HCT116 (cell line): ENCODE measurements around the gene KIAA0319L. TPM values are rescaled to one million over a fixed set of nuclear protein-coding genes. Genes with fewer than 3 reads are reported as not detected.

Experiments
- ATAC-seq: fragments of 200-7000 bp; cut with Tn5 transposase; 2 replicates; pipeline ENCODE4 v1.9.1; 2020; ENCODE audit warnings: mild to moderate bottlenecking, moderate library complexity
- BruUV-seq: library from RNA; stranded (reverse); fragments of 400-500 nt; replicated peaks from 2 replicates; lab custom pipeline; 2021; lab: Mats Ljungman, UMichigan
- CTCF ChIA-PET: fragments of 300-600 bp; sonication (Branson Sonifier 250); formaldehyde crosslinking; loops from one replicate; lab custom pipeline; 2021; ENCODE audit warnings: antibody characterized with exemption; lab: Charles Lee
- POLR2A ChIA-PET: fragments of 300-600, 350-600 bp; sonication (Branson Sonifier 250); formaldehyde crosslinking; loops from one replicate; lab custom pipeline; 2021; ENCODE audit warnings: antibody characterized with exemption; lab: Charles Lee
- RAD21 ChIA-PET, 2 experiments: fragments of 300-600 bp; sonication (Branson Sonifier 250); formaldehyde crosslinking; loops; one replicate each; lab custom pipeline; 2023; ENCODE audit warnings: low total read pairs in 2 of 2; ENCODE audit not compliant: uncharacterized antibody in 2 of 2, unreplicated experiment in 2 of 2, low non-redundant PET in 1 of 2; lab: Charles Lee
- DNase-seq: peaks from one replicate; pipeline ENCODE4 v3.0.0-alpha.2; 2010; ENCODE audit warnings: low read depth, low spot score
- H2AFZ ChIP-seq: fragments of 200-600 bp; shearing (Covaris generic), sonication (generic); 2 replicates; pipeline ENCODE4 v1.6.1; 2017; ENCODE audit warnings: low read depth, mixed run types, mixed read lengths, antibody characterized with exemption, low read length; ENCODE audit not compliant: poor library complexity, severe bottlenecking
- H3K27ac ChIP-seq: 2 replicates; pipeline ENCODE4 v1.5.1; 2012; ENCODE audit warnings: low read depth, low read length
- H3K27me3 ChIP-seq: fragments of 200-600 bp; sonication (generic); 2 replicates; pipeline ENCODE4 v1.6.1; 2016; ENCODE audit warnings: mixed run types, low read length, mixed read lengths; ENCODE audit not compliant: insufficient read depth
- H3K36me3 ChIP-seq, 2 experiments: fragments of 200-500 bp in 1 of 2; fragments of 200-600 bp in 1 of 2; sonication (Bioruptor generic) in 1 of 2; sonication (generic) in 1 of 2; 2 replicates each; pipeline versions ENCODE4 v1.5.1 to v1.6.1; 2014 to 2016; ENCODE audit warnings: low read length in 2 of 2, inconsistent platforms in 1 of 2, mixed read lengths in 1 of 2, mixed run types in 1 of 2; ENCODE audit not compliant: insufficient read depth in 2 of 2, control insufficient read depth in 1 of 2
- H3K4me1 ChIP-seq, 2 experiments: fragments of 200-600 bp in 1 of 2; sonication (generic) in 1 of 2; 2 replicates each; pipeline versions ENCODE4 v1.5.1 to v1.6.1; 2012 to 2017; ENCODE audit warnings: low read length in 2 of 2, inconsistent platforms in 1 of 2, mild to moderate bottlenecking in 1 of 2, mixed read lengths in 1 of 2, mixed run types in 1 of 2, moderate library complexity in 1 of 2; ENCODE audit not compliant: insufficient read depth in 2 of 2, control insufficient read depth in 1 of 2
- H3K4me2 ChIP-seq: fragments of 200-600 bp; sonication (generic); 2 replicates; pipeline ENCODE4 v1.6.1; 2017; ENCODE audit warnings: mixed run types, low read length, mixed read lengths
- H3K4me3 ChIP-seq, 2 experiments: fragments of 200-600 bp in 1 of 2; sonication (generic) in 1 of 2; replicated peaks in 1 of 2; 2 replicates each; pipeline ENCODE4 v1.5.1; 2011 to 2016; ENCODE audit warnings: low read length in 2 of 2, control low read depth in 1 of 2, low read depth in 1 of 2, mild to moderate bottlenecking in 1 of 2, mixed read lengths in 1 of 2, mixed run types in 1 of 2
- H3K79me2 ChIP-seq: fragments of 200-600 bp; sonication (generic); 2 replicates; pipeline ENCODE4 v1.6.1; 2017; ENCODE audit warnings: mild to moderate bottlenecking, mixed run types, low read length, moderate library complexity, mixed read lengths; ENCODE audit not compliant: insufficient read depth
- H3K9ac ChIP-seq: fragments of 200-600 bp; sonication (generic); 2 replicates; pipeline ENCODE4 v1.6.1; 2016; ENCODE audit warnings: low read length, mixed read lengths
- H3K9me2 ChIP-seq: fragments of 200-600 bp; sonication (generic), shearing (Covaris generic); 2 replicates; pipeline ENCODE4 v1.6.1; 2017; ENCODE audit warnings: mixed run types, mild to moderate bottlenecking, moderate library complexity; ENCODE audit not compliant: insufficient read depth
- H3K9me3 ChIP-seq, 2 experiments: fragments of 200-500 bp in 1 of 2; fragments of 200-600 bp in 1 of 2; sonication (Bioruptor generic) in 1 of 2; sonication (generic) in 1 of 2; 2 replicates each; pipeline ENCODE4 v1.6.1; 2014 to 2017; ENCODE audit warnings: low read length in 2 of 2, mixed read lengths in 2 of 2, inconsistent platforms in 1 of 2, low read depth in 1 of 2, mild to moderate bottlenecking in 1 of 2, mixed run types in 1 of 2, moderate library complexity in 1 of 2; ENCODE audit not compliant: control insufficient read depth in 1 of 2, insufficient read depth in 1 of 2
- H4K20me1 ChIP-seq: fragments of 200-600 bp; sonication (generic), shearing (Covaris generic); 2 replicates; pipeline ENCODE4 v1.6.1; 2017; ENCODE audit warnings: mixed run types, mild to moderate bottlenecking, moderate library complexity; ENCODE audit not compliant: insufficient read depth
- CBX3 ChIP-seq: IDR thresholded peaks from 2 replicates; pipeline ENCODE4 v1.6.1; 2012; ENCODE audit warnings: low read depth
- EZH2 ChIP-seq: fragments of 200-600 bp; sonication (generic); IDR thresholded peaks from 2 replicates; pipeline ENCODE4 v1.6.1; 2017; ENCODE audit warnings: antibody characterized with exemption, mixed run types
- EZH2phosphoT487 ChIP-seq: fragments of 200-600 bp; IDR thresholded peaks from 2 replicates; pipeline ENCODE4 v1.6.1; 2018; ENCODE audit warnings: antibody characterized with exemption, borderline replicate concordance
- FOSL1 ChIP-seq: IDR thresholded peaks from 2 replicates; pipeline ENCODE4 v1.6.1; 2012; ENCODE audit warnings: low read depth
- MAX ChIP-seq: IDR thresholded peaks from 2 replicates; pipeline ENCODE4 v1.6.1; 2012
- POLR2A ChIP-seq: IDR thresholded peaks from 2 replicates; pipeline ENCODE4 v1.7.0; 2011; ENCODE audit warnings: borderline replicate concordance; ENCODE audit not compliant: insufficient read depth, insufficient read length; ENCODE audit errors: extremely low read depth
- POLR2AphosphoS5 ChIP-seq: IDR thresholded peaks from 2 replicates; pipeline ENCODE4 v1.6.1; 2011; ENCODE audit warnings: mild to moderate bottlenecking, low read depth, low read length, moderate library complexity
- RAD21 ChIP-seq: IDR thresholded peaks from 2 replicates; pipeline ENCODE4 v1.6.1; 2012; ENCODE audit warnings: low read depth, mild to moderate bottlenecking
- REST ChIP-seq: IDR thresholded peaks from 2 replicates; pipeline ENCODE4 v1.6.1; 2012; ENCODE audit warnings: low read depth
- SRF ChIP-seq: IDR thresholded peaks from 2 replicates; pipeline ENCODE4 v1.6.1; 2012; ENCODE audit warnings: low read depth
- YY1 ChIP-seq: IDR thresholded peaks from 2 replicates; pipeline ENCODE4 v1.6.1; 2011; ENCODE audit warnings: low read length, low read depth, moderate library complexity, mild to moderate bottlenecking; ENCODE audit not compliant: insufficient replicate concordance; ENCODE audit errors: extremely low read depth
- ZFX ChIP-seq: fragments of 450-650 bp; IDR thresholded peaks from 2 replicates; pipeline ENCODE4 v1.6.1; 2017
- ZNF274 ChIP-seq: fragments of 200-500 bp; sonication (Bioruptor generic); IDR thresholded peaks from 2 replicates; pipeline ENCODE4 v1.6.1; 2014; ENCODE audit warnings: mild to moderate bottlenecking, low read depth, low read length, inconsistent platforms
- intact Hi-C: fragments of 100-400 bp; cut with micrococcal nuclease; formaldehyde crosslinking; loops from 2 replicates; pipeline ENCODE4 v1.10.0; 2022
- total RNA-seq: library from RNA; stranded (reverse); gene quantifications from one replicate; pipeline ENCODE4 v1.2.1, GENCODE V29; 2021; ENCODE audit not compliant: unreplicated experiment

The KIAA0319L gene
- total RNA-seq, 1 experiment from 2014 or later = 35.6 TPM

- no peak for TF ChIP-seq MAX
- TF ChIP-seq FOSL1 = no peak
- TF ChIP-seq SRF = no peak
- no peak for TF ChIP-seq ZFX
- TF ChIP-seq REST = no peak
Observed at GRCh38 chr1:35555212-35555584, 2.0 kb downstream of the KIAA0319L start (continued).

DNA sequence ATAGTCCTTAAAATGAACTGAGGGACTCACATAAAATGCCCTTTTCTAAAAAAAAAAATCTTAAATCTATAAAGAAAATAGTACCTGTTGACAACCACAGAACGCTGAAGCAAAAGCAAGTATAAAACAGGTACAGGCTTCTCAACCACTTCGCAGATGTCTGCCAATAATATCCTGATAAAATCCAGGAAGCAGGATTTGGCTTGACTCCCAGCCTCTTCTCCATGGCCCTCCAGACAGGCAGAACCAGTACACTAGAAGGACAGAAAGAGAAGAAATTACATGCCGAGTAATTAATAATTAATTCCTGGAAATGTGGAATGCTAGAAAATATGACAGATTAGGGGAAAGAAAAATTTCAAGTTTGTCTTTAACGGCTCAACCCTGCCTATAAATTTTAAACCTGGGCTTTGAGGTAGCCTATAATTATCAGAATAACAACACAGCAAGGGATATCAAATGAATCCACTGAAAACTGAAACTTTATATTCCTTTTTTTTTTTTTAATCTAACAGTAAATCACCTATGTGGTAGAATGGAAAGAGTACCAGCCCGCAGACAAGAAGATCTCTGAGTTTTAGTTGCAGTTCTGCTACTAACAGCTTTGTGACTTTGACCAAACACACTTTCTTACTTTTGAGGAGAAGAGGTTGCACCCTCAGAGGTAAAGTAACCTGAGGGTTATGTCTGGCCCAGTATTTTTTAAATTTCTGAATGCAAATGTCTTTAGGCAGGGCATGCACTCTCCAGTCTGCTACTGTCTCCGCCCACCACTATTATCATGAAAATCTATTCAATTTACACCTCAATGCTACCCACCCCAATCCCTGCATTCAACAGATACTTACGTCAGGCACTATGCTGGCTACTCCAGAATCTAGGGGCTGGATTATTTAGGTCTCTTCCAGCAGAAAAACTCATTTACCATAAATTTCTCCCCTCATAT is 2.7 kb downstream of the KIAA0319L start:
- Histone ChIP-seq H3K79me2 (peaks cover 37% of the 10 kb centered on the region), H3K4me1 (peaks cover 8 to 19% of the 10 kb centered on the region in 2 experiments; a peak in 3 of 4 replicates), H3K4me2 (no peak overlapping the region), H3K9ac (no peak overlapping the region), H4K20me1 (no peaks in the 10 kb centered on the region; the same call in 1 of the 2 replicates), H3K27ac (no peak overlapping the region), H3K27me3 (no peaks in the 10 kb centered on the region), H3K9me3 (no peaks in the 10 kb centered on the region), H2AFZ (no peak overlapping the region), H3K9me2 (no peaks in the 10 kb centered on the region), H3K4me3 (no peak overlapping the region), H3K36me3 (peaks cover 10 to 14% of the 10 kb centered on the region in 2 experiments)
- TF ChIP-seq EZH2phosphoT487 = no peak
- TF ChIP-seq FOSL1 = no peak
- no peak for TF ChIP-seq EZH2
- no peak for TF ChIP-seq POLR2A
- no peak for TF ChIP-seq POLR2AphosphoS5
- TF ChIP-seq CBX3 = no peak
- TF ChIP-seq YY1 = no peak
- TF ChIP-seq ZNF274 = no peak
- no peak for TF ChIP-seq RAD21
- intact Hi-C loops = no loop called here
- POLR2A ChIA-PET = no interaction called here
- no peak for DNase-seq
- no TSS peak for BruUV-seq
- RAD21 ChIA-PET = no interaction called here
- no peak for ATAC-seq
- CTCF ChIA-PET = no interaction called here
